ENCODE data around the gene VSIG1. TPM values are rescaled to one million over a fixed set of nuclear protein-coding genes. Genes with fewer than 3 reads are reported as not detected.

VSIG1 gene
- total and polyA plus RNA-seq, 4 donors = not detected

- Histone ChIP-seq H3K27ac (ENCODE audit: low read depth in 1 of 2, low read length in 2 of 2) (no peak overlapping the region), H3K4me1 (ENCODE audit: control insufficient read depth in 4 of 4, insufficient read depth in 4 of 4, low read length in 3 of 4) (no peaks in the 10 kb centered on the region), H3K27me3 (ENCODE audit: control insufficient read depth in 4 of 4, insufficient read depth in 4 of 4, low read length in 3 of 4) (peaks cover 0 to 7% (median 0%) of the 10 kb centered on the region in 4 donors), H3K9ac (ENCODE audit: low read depth in 1 of 2, low read length in 2 of 2) (no peak overlapping the region), H3K36me3 (ENCODE audit: control insufficient read depth in 4 of 4, insufficient read depth in 3 of 4, low read depth in 1 of 4, low read length in 3 of 4) (no peaks in the 10 kb centered on the region), H3K4me3 (ENCODE audit: low read depth in 1 of 3, low read length in 3 of 3) (no peak overlapping the region), H3K9me3 (ENCODE audit: control insufficient read depth in 4 of 4, low read length in 3 of 4) (no peaks in the 10 kb centered on the region)
- no peak for DNase-seq (ENCODE audit: low spot score)
- WGBS = 37% methylated on average over 11 of the region's 11 CpGs
- TF ChIP-seq ATF3 (IDR thresholded peaks at IDR 0.05) = no peak
- TF ChIP-seq REST (IDR thresholded peaks at IDR 0.05) = no peak
- TF ChIP-seq RAD21 (IDR thresholded peaks at IDR 0.05) = peak; percentile 30 to 63
- TF ChIP-seq CTCF (IDR thresholded peaks at IDR 0.05; ENCODE audit: low read depth, low read length, missing input control) = peak; percentile 33
Measured at GRCh38 chrX:108001218-108001814, 43.5 kb upstream of the VSIG1 start.

GRCh38 chrX:108018656-108019381 lies 26.0 kb upstream of the VSIG1 start:
- Histone ChIP-seq H3K4me1 (ENCODE audit: control insufficient read depth in 4 of 4, insufficient read depth in 4 of 4, low read length in 3 of 4) (no peaks in the 10 kb centered on the region), H3K9me3 (ENCODE audit: control insufficient read depth in 4 of 4, low read length in 3 of 4) (no peaks in the 10 kb centered on the region), H3K9ac (ENCODE audit: low read depth in 1 of 2, low read length in 2 of 2) (no peak overlapping the region), H3K27ac (ENCODE audit: low read depth in 1 of 2, low read length in 2 of 2) (no peak overlapping the region), H3K36me3 (ENCODE audit: control insufficient read depth in 4 of 4, insufficient read depth in 3 of 4, low read depth in 1 of 4, low read length in 3 of 4) (no peaks in the 10 kb centered on the region), H3K4me3 (ENCODE audit: low read depth in 1 of 3, low read length in 3 of 3) (no peak overlapping the region), H3K27me3 (ENCODE audit: control insufficient read depth in 4 of 4, insufficient read depth in 4 of 4, low read length in 3 of 4) (peaks cover 0 to 8% (median 0%) of the 10 kb centered on the region in 4 donors)
- TF ChIP-seq ZBTB33 (IDR thresholded peaks at IDR 0.05) (no peak), FOXA1 (IDR thresholded peaks at IDR 0.05) (no peak), GABPA (IDR thresholded peaks at IDR 0.05 in 1 of 2, conservative IDR thresholded peaks at IDR 0.05 in 1 of 2) (no peak), HNF4A (conservative IDR thresholded peaks at IDR 0.05) (no peak), YY1 (IDR thresholded peaks at IDR 0.05) (no peak), RXRA (IDR thresholded peaks at IDR 0.05) (no peak), FOXA2 (IDR thresholded peaks at IDR 0.05) (no peak), JUND (IDR thresholded peaks at IDR 0.05) (no peak), MAX (IDR thresholded peaks at IDR 0.05) (no peak), SP1 (IDR thresholded peaks at IDR 0.05) (no peak), HNF4G (IDR thresholded peaks at IDR 0.05) (no peak)
- 88% methylated on average over 4 of the region's 4 CpGs for WGBS
- no peak for DNase-seq (ENCODE audit: low spot score)

All from liver (tissue), 9 donors.